ENCODE results near the gene MTERF2. TPM values are rescaled to one million over a fixed set of nuclear protein-coding genes. Genes with fewer than 3 reads are reported as not detected.

The MTERF2 gene
- total RNA-seq, 4 donors from 2014 or later: 22.9 to 37.0 (median 31.3) TPM

- Histone ChIP-seq H3K4me1 (peaks cover 8 to 12% of the 10 kb centered on the region in 2 donors), H3K27me3 (no peaks in the 10 kb centered on the region), H3K4me3 (replicated peaks in 1 of 3) (no peak overlapping the region), H3K27ac (no peak overlapping the region), H3K36me3 (no peaks in the 10 kb centered on the region), H3K9me3 (no peaks in the 10 kb centered on the region)
- TF ChIP-seq, protein P1, sequence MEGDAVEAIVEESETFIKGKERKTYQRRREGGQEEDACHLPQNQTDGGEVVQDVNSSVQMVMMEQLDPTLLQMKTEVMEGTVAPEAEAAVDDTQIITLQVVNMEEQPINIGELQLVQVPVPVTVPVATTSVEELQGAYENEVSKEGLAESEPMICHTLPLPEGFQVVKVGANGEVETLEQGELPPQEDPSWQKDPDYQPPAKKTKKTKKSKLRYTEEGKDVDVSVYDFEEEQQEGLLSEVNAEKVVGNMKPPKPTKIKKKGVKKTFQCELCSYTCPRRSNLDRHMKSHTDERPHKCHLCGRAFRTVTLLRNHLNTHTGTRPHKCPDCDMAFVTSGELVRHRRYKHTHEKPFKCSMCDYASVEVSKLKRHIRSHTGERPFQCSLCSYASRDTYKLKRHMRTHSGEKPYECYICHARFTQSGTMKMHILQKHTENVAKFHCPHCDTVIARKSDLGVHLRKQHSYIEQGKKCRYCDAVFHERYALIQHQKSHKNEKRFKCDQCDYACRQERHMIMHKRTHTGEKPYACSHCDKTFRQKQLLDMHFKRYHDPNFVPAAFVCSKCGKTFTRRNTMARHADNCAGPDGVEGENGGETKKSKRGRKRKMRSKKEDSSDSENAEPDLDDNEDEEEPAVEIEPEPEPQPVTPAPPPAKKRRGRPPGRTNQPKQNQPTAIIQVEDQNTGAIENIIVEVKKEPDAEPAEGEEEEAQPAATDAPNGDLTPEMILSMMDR (IDR thresholded peaks at IDR 0.05): no peak
- no peak for TF ChIP-seq POLR2A (IDR thresholded peaks at IDR 0.05)
- intact Hi-C loops (cut with DNase I): no loop called here
- peak; percentile 27 to 30 for DNase-seq
Observed at GRCh38 chr12:106947461-106947860, 39.5 kb downstream of the MTERF2 start.

GRCh38 chr12:106945261-106945851 lies 41.6 kb downstream of the MTERF2 start:
- no peaks in the 10 kb centered on the region for H3K9me3 ChIP-seq
- intact Hi-C loops (cut with DNase I): no loop called here
- no peaks in the 10 kb centered on the region for H3K36me3 ChIP-seq
- no peak for DNase-seq
- H3K4me1 ChIP-seq: peaks cover 8 to 12% of the 10 kb centered on the region in 2 donors
- WGBS, 2 donors: 17 to 21% methylated on average over 1 of the region's 1 CpG
- no peak overlapping the region for H3K27ac ChIP-seq
- no peaks in the 10 kb centered on the region for H3K27me3 ChIP-seq
- no peak for TF ChIP-seq POLR2A (IDR thresholded peaks at IDR 0.05)
- TF ChIP-seq, protein P1 (IDR thresholded peaks at IDR 0.05): no peak
- H3K4me3 ChIP-seq (replicated peaks in 1 of 3): no peak overlapping the region

DNA sequence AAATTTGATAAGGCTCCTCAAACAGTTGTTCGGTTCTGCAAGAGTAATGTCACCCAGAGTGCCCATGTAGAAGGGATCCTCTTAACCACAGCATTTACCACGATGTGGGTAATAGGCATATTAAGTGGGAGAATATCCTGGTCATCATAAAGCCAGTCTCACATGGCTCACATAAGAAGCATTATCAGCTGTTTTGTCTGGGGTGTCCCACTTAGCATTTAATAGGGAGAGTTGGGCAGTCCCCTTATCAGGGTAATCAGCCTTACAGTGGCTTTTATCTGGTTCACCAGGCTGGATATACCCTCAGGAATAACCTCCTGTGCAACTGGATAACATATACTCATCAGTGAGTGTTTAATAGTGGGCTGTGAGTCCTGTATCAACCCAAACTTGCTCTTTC lies 44.2 kb downstream of the MTERF2 start:
- no peak overlapping the region for H3K4me3 ChIP-seq (replicated peaks in 1 of 3)
- no peaks in the 10 kb centered on the region for H3K36me3 ChIP-seq
- WGBS, 2 donors: 88 to 98% methylated on average over 2 of the region's 2 CpGs
- H3K27ac ChIP-seq: no peak overlapping the region
- DNase-seq: no peak
- TF ChIP-seq, protein P1 (IDR thresholded peaks at IDR 0.05): no peak
- no peak for TF ChIP-seq POLR2A (IDR thresholded peaks at IDR 0.05)
- H3K27me3 ChIP-seq: no peaks in the 10 kb centered on the region
- no peaks in the 10 kb centered on the region for H3K9me3 ChIP-seq
- H3K4me1 ChIP-seq: peaks cover 5 to 7% of the 10 kb centered on the region in 2 donors
- intact Hi-C loops (cut with DNase I): no loop called here

GRCh38 chr12:106941481-106942156 lies 45.3 kb downstream of the MTERF2 start:
- no peak for DNase-seq
- 67 to 83% methylated on average over 6 of the region's 6 CpGs for WGBS, 2 donors
- intact Hi-C loops (cut with DNase I): no loop called here
- Histone ChIP-seq H3K9me3 (no peaks in the 10 kb centered on the region), H3K27me3 (no peaks in the 10 kb centered on the region), H3K36me3 (no peaks in the 10 kb centered on the region), H3K4me3 (replicated peaks in 1 of 3) (no peak overlapping the region), H3K4me1 (no peaks in the 10 kb centered on the region), H3K27ac (no peak overlapping the region)
- TF ChIP-seq POLR2A (IDR thresholded peaks at IDR 0.05): no peak
- TF ChIP-seq, protein P1 (IDR thresholded peaks at IDR 0.05): no peak

DNA sequence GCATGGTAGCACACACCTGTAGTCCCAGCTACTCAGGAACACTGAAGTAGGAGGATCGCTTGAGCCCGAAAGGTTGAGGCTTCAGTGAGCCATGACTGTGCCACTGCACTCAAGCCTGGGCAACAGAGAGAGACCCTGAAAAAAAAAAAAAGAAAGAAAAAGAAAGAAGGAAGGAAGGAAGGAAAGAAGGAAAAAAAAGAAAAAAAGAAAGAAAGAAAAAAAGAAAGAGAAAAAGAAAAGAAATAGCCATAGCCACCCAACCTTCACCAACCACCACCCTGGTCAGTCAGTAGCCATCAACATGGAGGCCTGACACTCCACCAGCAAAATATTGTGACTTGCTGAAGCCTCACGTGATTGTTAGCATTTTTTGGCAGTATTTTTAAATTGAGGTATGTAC lies 52.7 kb downstream of the MTERF2 start:
- no peaks in the 10 kb centered on the region for H3K27me3 ChIP-seq
- no peak for DNase-seq
- H3K27ac ChIP-seq: no peak overlapping the region
- H3K9me3 ChIP-seq: no peaks in the 10 kb centered on the region
- intact Hi-C loops (cut with DNase I): no loop called here
- no peak for TF ChIP-seq POLR2A (IDR thresholded peaks at IDR 0.05)
- TF ChIP-seq, protein P1 (IDR thresholded peaks at IDR 0.05): no peak
- H3K4me3 ChIP-seq (replicated peaks in 1 of 3): no peak overlapping the region
- no peaks in the 10 kb centered on the region for H3K36me3 ChIP-seq
- WGBS, 2 donors: 81 to 86% methylated on average over 3 of the region's 3 CpGs
- no peaks in the 10 kb centered on the region for H3K4me1 ChIP-seq

All from thyroid gland (tissue), 4 donors.